ENCODE results near the gene SDC4. TPM values are rescaled to one million over a fixed set of nuclear protein-coding genes. Genes with fewer than 3 reads are reported as not detected.

SDC4 gene
- total RNA-seq, 1 experiment from 2014 or later, result 100 TPM

DNA sequence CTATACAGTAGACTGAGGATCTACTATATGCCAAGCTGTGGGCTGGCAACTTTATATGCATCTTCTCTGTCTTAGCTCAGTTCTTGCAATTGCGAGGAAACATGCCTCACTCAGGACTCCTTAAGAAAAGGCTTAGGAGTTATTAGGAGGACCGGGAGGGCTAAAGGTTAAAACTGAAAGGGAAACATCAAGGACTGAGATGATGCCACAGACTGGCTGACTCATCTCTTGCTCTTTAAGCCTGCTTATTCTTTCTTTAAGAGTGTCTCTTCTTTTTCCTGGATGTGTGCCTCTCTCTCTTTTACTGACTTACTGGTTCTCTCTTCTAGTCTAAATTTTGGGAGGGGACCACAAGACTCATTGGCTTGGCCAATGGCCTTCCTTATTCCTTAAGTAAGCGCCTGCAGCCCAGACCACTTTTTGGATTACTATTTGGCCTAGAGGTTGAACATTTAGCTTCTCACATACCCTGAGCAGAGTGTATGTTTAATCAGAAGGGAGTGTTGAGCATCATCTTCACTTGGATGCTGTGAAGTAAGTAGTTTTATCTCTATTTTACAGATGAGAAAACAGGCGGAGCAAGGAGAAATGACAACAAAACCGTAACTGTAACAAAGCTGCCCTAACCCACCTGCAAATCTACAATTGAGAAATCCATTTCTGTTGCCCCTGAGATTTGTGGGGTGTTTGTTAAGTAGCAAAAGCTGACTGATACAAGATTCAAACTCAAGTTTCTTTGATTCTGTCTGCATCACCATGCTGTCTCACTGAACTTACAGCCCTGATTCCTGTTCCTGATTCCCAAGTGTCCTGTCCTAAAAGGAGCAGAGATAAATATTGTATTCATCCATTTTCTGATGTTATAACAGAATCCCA is 7.2 kb upstream of the SDC4 start:
- H3K9me2 ChIP-seq (ENCODE audit: insufficient read depth), result no peaks in the 10 kb centered on the region
- no peak for TF ChIP-seq ZNF274 (IDR thresholded peaks at IDR 0.05; ENCODE audit: low read depth, low read length)
- peak; percentile 33; the same call in 1 of the 2 replicates for TF ChIP-seq SP1 (IDR thresholded peaks at IDR 0.05; ENCODE audit: low read depth)
- TF ChIP-seq POLR2A (IDR thresholded peaks at IDR 0.05; ENCODE audit: borderline replicate concordance, extremely low read depth, insufficient read depth, insufficient read length), result no peak
- TF ChIP-seq CEBPB (IDR thresholded peaks at IDR 0.05; ENCODE audit: low read depth), result peak; percentile 45; the same call in 1 of the 2 replicates
- peak; percentile 62 for TF ChIP-seq JUND (IDR thresholded peaks at IDR 0.05)
- TF ChIP-seq SIN3A (IDR thresholded peaks at IDR 0.05; ENCODE audit: low read depth), result 0 out of 2 replicates have a peak, but pooled peaks have one; percentile 29
- TF ChIP-seq FOSL1 (IDR thresholded peaks at IDR 0.05; ENCODE audit: low read depth), result peak; percentile 58
- TF ChIP-seq TCF7L2 (IDR thresholded peaks at IDR 0.05; ENCODE audit: borderline replicate concordance, extremely low read depth, insufficient read depth, insufficient read length), result peak; percentile 50
- H3K36me3 ChIP-seq (ENCODE audit: control insufficient read depth in 1 of 2, insufficient read depth in 2 of 2, low read length in 2 of 2), result no peaks in the 10 kb centered on the region
- H3K79me2 ChIP-seq (ENCODE audit: insufficient read depth, low read length), result no peaks in the 10 kb centered on the region
- H3K27ac ChIP-seq (ENCODE audit: low read depth, low read length), result no peak overlapping the region
- RAD21 ChIA-PET (ENCODE audit: low non-redundant PET in 1 of 2, low total read pairs in 2 of 2, uncharacterized antibody in 2 of 2, unreplicated experiment in 2 of 2), result interaction anchor here in 1 of 2 experiments (0.7 to 1.0 kb wide), 2 partner anchors 11 to 81 kb away, joined by 3 read pairs; no protein-coding TSS in a partner anchor
- intact Hi-C loops (cut with micrococcal nuclease), result no loop called here
- H3K4me3 ChIP-seq (replicated peaks in 1 of 2; ENCODE audit: low read depth in 1 of 2, low read length in 2 of 2), result no peak overlapping the region
- no TSS peak for BruUV-seq (replicated peaks)
- no peaks in the 10 kb centered on the region for H3K9me3 ChIP-seq (ENCODE audit: control insufficient read depth in 1 of 2, insufficient read depth in 1 of 2, low read depth in 1 of 2, low read length in 2 of 2)
- POLR2A ChIA-PET, result interaction anchor here (1.0 to 1.2 kb wide), 2 partner anchors 8 to 23 kb away, joined by 4 read pairs; partner anchors contain the start of gene TP53TG5
- CTCF ChIA-PET, result interaction anchor here (0.8 to 1.4 kb wide), 2 partner anchors 65 to 81 kb away, joined by 3 to 7 read pairs; no protein-coding TSS in a partner anchor
- DNase-seq (ENCODE audit: low read depth, low spot score), result no peak
- H4K20me1 ChIP-seq (ENCODE audit: insufficient read depth), result no peaks in the 10 kb centered on the region
- H3K4me1 ChIP-seq (ENCODE audit: control insufficient read depth in 1 of 2, insufficient read depth in 2 of 2, low read length in 2 of 2), result peaks cover 50 to 61% of the 10 kb centered on the region in 2 experiments
- no peak overlapping the region for H2AFZ ChIP-seq (ENCODE audit: low read depth, low read length, poor library complexity, severe bottlenecking)
- H3K9ac ChIP-seq (ENCODE audit: low read length), result no peak overlapping the region
- H3K27me3 ChIP-seq (ENCODE audit: insufficient read depth, low read length), result no peaks in the 10 kb centered on the region
- H3K4me2 ChIP-seq (ENCODE audit: low read length), result peak overlapping the region; percentile 49
- ATAC-seq, result peak; percentile 48

Measured in HCT116 (cell line).